Lung (tissue), 12 donors: ENCODE data around the gene CEBPB. TPM values are rescaled to one million over a fixed set of nuclear protein-coding genes. Genes with fewer than 3 reads are reported as not detected.
A peak's percentile ranks its signal among the peaks of the same experiment; 100 is the strongest.
"Not testable (repeated sequence)": the region's sequence is repeated elsewhere in the genome, so short reads cannot be mapped to it uniquely, and the experiment has no call there.

Experiments used
- ATAC-seq: fragments of 200-7000 bp; cut with Tn5 transposase; one replicate; pipeline ENCODE4 v1.9.1; 2020; ENCODE audit warnings: moderate number of reproducible peaks; ENCODE audit not compliant: insufficient read depth, low FRiP score
- DNase-seq, 3 donors: peaks; one replicate each; pipeline ENCODE4 v3.0.0-alpha.2; 2013 to 2017
- H3K27ac ChIP-seq, 2 donors: one replicate each; pipeline ENCODE4 v1.5.1; 2013; ENCODE audit warnings: mild to moderate bottlenecking in 2 of 2, moderate library complexity in 2 of 2, control low read depth in 1 of 2, inconsistent platforms in 1 of 2, low read depth in 1 of 2, low read length in 1 of 2
- H3K27me3 ChIP-seq, 3 donors: one replicate each; pipeline ENCODE4 v1.5.1; 2013; ENCODE audit warnings: low read length in 2 of 3; ENCODE audit not compliant: control insufficient read depth in 3 of 3, insufficient read depth in 3 of 3
- H3K36me3 ChIP-seq, 4 donors: one replicate each; pipeline ENCODE4 v1.5.1; 2013; ENCODE audit warnings: low read length in 4 of 4, mild to moderate bottlenecking in 1 of 4, moderate library complexity in 1 of 4; ENCODE audit not compliant: control insufficient read depth in 4 of 4, insufficient read depth in 4 of 4
- H3K4me1 ChIP-seq, 5 donors: one replicate each; pipeline ENCODE4 v1.5.1; 2013; ENCODE audit warnings: low read length in 5 of 5, mild to moderate bottlenecking in 2 of 5, moderate library complexity in 1 of 5; ENCODE audit not compliant: control insufficient read depth in 5 of 5, insufficient read depth in 5 of 5
- H3K4me3 ChIP-seq: one replicate; pipeline ENCODE4 v1.5.1; 2013; ENCODE audit warnings: mild to moderate bottlenecking, control low read depth, moderate library complexity
- H3K9ac ChIP-seq, 2 donors: one replicate each; pipeline ENCODE4 v1.5.1; 2013; ENCODE audit warnings: low read length in 2 of 2, control low read depth in 1 of 2; ENCODE audit not compliant: insufficient read depth in 1 of 2
- H3K9me3 ChIP-seq, 4 donors: one replicate each; pipeline ENCODE4 v1.5.1; 2013; ENCODE audit warnings: low read length in 3 of 4, mild to moderate bottlenecking in 1 of 4, moderate library complexity in 1 of 4; ENCODE audit not compliant: control insufficient read depth in 4 of 4, insufficient read depth in 3 of 4
- WGBS, 2 donors: extraction: QIAGEN DNeasy Blood & Tissue Kit; methylation state at CpG; one replicate each; pipeline ENCODE4 v1.1.7; 2013; 5-methylcytosine and 5-hydroxymethylcytosine counted together
- polyA plus RNA-seq, 2 donors: library from polyadenylated mRNA; stranded (reverse); fragments of 200-250 nt; gene quantifications; one replicate each; pipeline ENCODE4 v1.2.1, GENCODE V29; 2013
- total RNA-seq, 2 donors: library from RNA; depleted of rRNA in 1 of 2; stranded (reverse); fragments of >200 nt in 1 of 2; gene quantifications; one replicate each; pipeline ENCODE4 v1.2.1, GENCODE V29; 2014 to 2021
- TF ChIP-seq, protein P1 (sequence below): IDR thresholded peaks from 2 replicates; pipeline ENCODE4 v1.5.1; 2012; ENCODE audit warnings: mild to moderate bottlenecking; ENCODE audit errors: control extremely low read depth, extremely low read depth
- donor health status: control.
- donor health status: control.
- donor health status: Bipolar disorder and iron deficiency.
- donor health status: healthy.
- donor health status: DM: yes; HTN: yes; CAD: no.

Gene CEBPB
- total and polyA plus RNA-seq, 4 donors = 53.2 to 296 (median 124) TPM

DNA sequence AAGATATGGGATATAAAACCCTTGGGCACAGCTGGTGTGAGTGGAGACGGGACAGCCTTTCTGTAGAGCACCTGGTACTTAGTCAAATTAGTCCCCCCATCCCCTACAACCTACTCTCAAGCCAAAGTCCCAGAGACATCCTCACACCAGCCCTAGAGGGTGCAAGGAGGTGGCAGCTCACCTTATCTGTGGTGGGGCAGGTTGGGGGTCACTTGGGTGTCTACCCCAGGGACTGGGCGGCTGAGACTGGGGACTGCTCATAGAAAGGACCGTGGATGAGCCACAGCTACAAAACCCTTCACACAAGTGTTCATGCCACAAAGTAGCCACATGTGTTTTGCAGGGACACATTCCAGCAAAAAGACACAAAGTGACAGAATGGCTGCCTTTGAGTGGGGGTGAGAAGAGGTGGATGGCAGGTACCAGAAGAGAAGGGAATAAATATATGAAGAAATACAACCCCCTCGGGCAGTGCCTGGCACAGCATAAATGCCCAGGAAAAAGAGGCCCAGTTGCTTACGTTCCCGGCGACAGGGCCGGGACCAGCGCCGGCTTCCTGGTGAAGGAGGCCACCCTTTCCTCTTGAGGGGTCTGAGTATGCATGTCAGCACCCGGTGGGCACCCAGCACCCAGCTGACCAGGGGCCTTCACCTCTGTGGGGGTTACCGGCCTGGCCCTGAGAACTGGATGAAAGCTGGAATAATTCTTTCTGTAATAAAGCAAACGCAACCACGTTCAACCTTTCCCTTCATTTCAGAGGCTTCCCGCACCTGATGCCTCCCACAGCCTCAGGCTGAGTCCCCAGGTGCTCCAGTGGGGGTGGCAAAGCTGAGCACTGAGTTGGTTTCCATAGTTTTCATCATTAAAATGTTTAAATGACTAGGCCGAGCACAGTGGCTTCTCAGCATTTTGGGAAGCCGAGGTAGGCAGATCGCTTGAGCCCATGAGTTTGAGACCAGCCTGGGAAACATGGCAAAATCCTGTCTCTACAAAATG, 14.4 kb upstream of the CEBPB start:
- no peak for ATAC-seq

DNA sequence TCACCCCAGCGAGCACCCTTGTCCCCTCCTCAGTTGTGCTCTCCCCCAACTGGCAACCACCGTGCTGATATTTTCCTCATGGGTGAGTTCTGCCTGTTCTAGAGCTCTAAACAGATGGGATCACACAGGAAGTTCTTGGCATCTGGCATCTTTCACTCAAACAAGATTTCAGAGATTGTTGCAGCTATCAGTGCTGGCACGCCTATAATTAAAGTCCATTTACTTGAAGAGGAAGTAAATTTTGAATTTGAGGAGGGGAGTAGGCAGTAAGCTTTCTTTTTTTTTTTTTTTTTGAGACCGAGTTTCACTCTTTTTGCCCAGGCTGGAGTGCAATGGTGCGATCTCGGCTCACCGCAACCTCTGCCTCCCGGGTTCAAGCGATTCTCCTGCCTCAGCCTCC, 12.0 kb upstream of the CEBPB start:
- H3K9me3 ChIP-seq = not testable (repeated sequence)
- 85 to 86% methylated on average over 9 of the region's 9 CpGs for WGBS, 2 donors

More for the DNA sequence above, 14.4 kb upstream of the CEBPB start:
- Histone ChIP-seq H3K4me3 (no peak overlapping the region), H3K9me3 (no peaks in the 10 kb centered on the region), H3K36me3 (no peaks in the 10 kb centered on the region), H3K27me3 (no peaks in the 10 kb centered on the region), H3K4me1 (peaks cover 0 to 13% (median 6%) of the 10 kb centered on the region in 5 donors), H3K9ac (no peak overlapping the region), H3K27ac (no peak overlapping the region)
- no peak for DNase-seq
- WGBS, 2 donors = 93 to 97% methylated on average over 18 of the region's 18 CpGs
- TF ChIP-seq, protein P1, sequence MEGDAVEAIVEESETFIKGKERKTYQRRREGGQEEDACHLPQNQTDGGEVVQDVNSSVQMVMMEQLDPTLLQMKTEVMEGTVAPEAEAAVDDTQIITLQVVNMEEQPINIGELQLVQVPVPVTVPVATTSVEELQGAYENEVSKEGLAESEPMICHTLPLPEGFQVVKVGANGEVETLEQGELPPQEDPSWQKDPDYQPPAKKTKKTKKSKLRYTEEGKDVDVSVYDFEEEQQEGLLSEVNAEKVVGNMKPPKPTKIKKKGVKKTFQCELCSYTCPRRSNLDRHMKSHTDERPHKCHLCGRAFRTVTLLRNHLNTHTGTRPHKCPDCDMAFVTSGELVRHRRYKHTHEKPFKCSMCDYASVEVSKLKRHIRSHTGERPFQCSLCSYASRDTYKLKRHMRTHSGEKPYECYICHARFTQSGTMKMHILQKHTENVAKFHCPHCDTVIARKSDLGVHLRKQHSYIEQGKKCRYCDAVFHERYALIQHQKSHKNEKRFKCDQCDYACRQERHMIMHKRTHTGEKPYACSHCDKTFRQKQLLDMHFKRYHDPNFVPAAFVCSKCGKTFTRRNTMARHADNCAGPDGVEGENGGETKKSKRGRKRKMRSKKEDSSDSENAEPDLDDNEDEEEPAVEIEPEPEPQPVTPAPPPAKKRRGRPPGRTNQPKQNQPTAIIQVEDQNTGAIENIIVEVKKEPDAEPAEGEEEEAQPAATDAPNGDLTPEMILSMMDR = no peak

DNA sequence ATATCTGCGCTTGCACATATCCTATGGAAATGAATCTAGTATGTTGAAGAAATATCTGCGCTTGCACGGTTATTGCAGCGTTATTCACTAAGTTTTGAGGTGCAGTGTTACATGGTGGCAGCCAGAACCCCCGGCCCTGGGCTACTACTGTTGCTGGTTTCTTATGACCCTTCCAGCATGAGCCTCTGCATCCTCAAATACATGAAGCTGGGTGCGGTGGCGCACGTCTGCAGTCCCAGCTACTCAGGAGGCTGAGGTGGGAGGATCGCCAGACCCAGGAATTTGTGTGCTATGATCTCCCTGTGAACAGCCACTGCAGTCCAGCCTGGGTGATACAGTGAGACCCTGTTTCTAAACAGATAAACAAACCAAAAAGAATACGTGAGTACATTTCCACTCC, 9.3 kb upstream of the CEBPB start:
- Histone ChIP-seq H3K4me3 (no peak overlapping the region), H3K27ac (no peak overlapping the region), H3K4me1 (no peaks in the 10 kb centered on the region), H3K27me3 (no peaks in the 10 kb centered on the region), H3K36me3 (no peaks in the 10 kb centered on the region), H3K9ac (no peak overlapping the region), H3K9me3 (no peaks in the 10 kb centered on the region)
- no peak for ATAC-seq
- TF ChIP-seq, protein P1 = no peak
- 81 to 94% methylated on average over 10 of the region's 10 CpGs for WGBS, 2 donors
- DNase-seq = no peak

More for the DNA sequence above, 12.0 kb upstream of the CEBPB start:
- not testable (repeated sequence) for H3K4me3 ChIP-seq, H3K9ac ChIP-seq, H3K4me1 ChIP-seq, H3K36me3 ChIP-seq, H3K27ac ChIP-seq, DNase-seq, ATAC-seq, H3K27me3 ChIP-seq

DNA sequence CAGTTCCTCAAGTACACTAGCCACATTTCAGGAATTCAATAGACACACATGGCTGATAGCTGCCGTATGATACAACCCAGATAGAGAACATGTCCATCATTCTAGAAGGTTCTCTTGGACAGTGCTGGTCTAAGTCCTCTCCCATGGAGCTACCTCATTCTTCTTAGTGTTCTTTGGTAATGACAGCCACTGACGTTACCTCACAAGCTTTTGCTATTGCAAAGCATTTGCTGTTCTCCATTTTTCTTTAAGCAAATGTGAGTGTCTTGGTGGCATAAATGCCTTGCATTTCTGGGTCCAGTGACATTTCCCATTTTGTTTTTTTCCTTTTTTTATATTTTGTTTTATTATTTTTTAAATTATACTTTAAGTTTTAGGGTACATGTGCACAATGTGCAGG, 8.3 kb upstream of the CEBPB start:
- ATAC-seq = no peak
- TF ChIP-seq, protein P1 = no peak
- WGBS, 2 donors = 52 to 78% methylated on average over 2 of the region's 2 CpGs
- no peak for DNase-seq
- Histone ChIP-seq H3K9me3 (no peaks in the 10 kb centered on the region), H3K27me3 (no peaks in the 10 kb centered on the region), H3K4me1 (no peaks in the 10 kb centered on the region), H3K36me3 (no peaks in the 10 kb centered on the region), H3K4me3 (no peak overlapping the region), H3K27ac (no peak overlapping the region), H3K9ac (peak overlapping the region in 1 of 2 donors; percentile 28)
